ENCODE measurements around the gene CCNY.

DNA sequence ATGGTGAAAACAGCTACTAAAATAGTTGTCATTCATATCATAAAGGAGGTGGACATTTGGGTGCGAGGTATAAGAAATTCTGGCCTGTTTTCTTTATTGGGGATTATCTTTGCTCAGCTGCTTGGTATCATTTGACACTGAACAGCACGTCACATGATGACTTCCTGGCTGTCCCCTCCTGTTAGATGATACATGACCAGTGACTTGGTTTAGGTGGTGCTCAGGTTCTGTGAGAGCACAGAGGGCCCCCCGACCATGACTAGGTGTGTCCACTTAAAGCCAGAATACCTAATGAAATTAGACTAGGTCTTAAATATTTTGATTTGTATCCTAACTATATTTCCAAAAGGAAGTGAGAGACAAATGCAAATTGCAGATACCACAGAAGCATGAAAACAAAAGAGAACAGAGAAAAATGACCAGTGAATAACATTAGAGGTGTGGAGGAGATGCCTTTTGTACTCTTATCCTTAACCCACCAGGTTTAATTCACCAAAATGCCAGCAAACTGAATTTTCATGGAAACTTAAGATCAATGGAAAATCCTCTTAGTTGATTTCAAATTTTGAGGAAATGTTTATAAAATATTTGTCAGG, 218.2 kb downstream of the CCNY start:
- TF ChIP-seq POLR2AphosphoS5 (IDR thresholded peaks at IDR 0.05; ENCODE audit: low read depth, low read length) (no peak), EZH2 (conservative IDR thresholded peaks at IDR 0.05; ENCODE audit: low read depth, low read length) (no peak), SMC3 (IDR thresholded peaks at IDR 0.05; ENCODE audit: low read length) (no peak), RAD51 (IDR thresholded peaks at IDR 0.05; ENCODE audit: borderline replicate concordance) (no peak), ZNF550 (CRISPR knock-in tag; IDR thresholded peaks at IDR 0.05; ENCODE audit: borderline replicate concordance) (no peak)
- TF ChIP-seq, protein P1, sequence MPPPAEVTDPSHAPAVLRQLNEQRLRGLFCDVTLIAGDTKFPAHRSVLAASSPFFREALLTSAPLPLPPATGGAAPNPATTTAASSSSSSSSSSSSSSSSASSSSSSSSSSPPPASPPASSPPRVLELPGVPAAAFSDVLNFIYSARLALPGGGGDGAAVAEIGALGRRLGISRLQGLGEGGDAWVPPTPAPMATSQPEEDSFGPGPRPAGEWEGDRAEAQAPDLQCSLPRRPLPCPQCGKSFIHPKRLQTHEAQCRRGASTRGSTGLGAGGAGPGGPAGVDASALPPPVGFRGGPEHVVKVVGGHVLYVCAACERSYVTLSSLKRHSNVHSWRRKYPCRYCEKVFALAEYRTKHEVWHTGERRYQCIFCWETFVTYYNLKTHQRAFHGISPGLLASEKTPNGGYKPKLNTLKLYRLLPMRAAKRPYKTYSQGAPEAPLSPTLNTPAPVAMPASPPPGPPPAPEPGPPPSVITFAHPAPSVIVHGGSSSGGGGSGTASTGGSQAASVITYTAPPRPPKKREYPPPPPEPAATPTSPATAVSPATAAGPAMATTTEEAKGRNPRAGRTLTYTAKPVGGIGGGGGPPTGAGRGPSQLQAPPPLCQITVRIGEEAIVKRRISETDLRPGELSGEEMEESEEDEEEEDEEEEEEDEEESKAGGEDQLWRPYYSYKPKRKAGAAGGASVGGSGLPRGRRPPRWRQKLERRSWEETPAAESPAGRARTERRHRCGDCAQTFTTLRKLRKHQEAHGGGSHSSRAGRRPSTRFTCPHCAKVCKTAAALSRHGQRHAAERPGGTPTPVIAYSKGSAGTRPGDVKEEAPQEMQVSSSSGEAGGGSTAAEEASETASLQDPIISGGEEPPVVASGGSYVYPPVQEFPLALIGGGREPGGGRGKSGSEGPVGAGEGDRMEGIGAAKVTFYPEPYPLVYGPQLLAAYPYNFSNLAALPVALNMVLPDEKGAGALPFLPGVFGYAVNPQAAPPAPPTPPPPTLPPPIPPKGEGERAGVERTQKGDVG (CRISPR knock-in tag; IDR thresholded peaks at IDR 0.05; ENCODE audit: borderline replicate concordance), result no peak

Data from HepG2 (cell line).